ENCODE data around the gene SCAMP4. TPM values are rescaled to one million over a fixed set of nuclear protein-coding genes. Genes with fewer than 3 reads are reported as not detected.

The SCAMP4 gene
- total and polyA plus RNA-seq, 9 of the 15 experiments (the other 6 are each of a cell fraction or from before 2014, with no cell fraction given), result 0.81 to 45.9 (median 12.8) TPM

DNA sequence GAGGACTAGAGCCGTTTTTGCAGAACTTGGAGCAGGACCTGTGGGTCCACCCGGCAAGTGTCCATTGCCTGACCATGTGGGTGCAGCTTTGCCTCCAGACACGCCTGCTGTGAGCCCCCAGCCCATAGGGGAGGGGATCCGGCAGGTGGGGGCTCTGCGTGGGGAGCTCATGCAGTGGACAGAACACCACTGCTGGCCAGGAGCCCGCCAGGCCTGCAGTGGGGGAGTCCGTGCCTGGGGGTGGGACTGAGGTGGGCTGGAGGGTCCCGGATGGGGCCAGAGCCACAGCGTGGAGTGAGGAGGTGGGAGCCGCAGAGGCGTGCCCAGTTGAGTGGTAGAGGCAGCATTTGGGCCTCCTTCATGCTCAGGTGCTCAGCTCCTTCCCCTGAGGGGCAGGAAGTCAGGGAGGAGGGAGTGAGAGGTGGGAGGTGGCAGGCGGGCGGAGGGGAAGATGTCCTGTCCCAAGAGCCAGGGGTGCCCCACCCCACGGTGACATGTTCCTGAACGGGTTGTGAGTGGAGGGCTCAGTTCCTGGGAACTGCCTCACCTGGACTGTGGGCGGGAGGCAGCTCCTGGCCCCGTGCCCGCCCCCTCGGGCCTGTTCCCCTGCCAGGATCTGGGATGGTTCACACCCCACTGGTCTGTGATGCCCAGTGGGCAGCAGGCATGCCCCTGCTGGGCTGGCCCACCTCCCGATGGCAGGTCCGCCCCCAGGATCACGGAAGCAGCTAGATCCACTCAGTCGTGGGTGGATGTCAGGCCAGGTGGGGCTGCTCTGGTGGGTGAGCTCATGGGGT is 8.8 kb downstream of the SCAMP4 start:
- H3K27ac ChIP-seq (ENCODE audit: extremely low read depth, low read depth, low read length), result no peak overlapping the region
- no TSS peak for BruUV-seq (replicated peaks)
- in situ Hi-C loops (cut with MboI), result no loop called here
- peak overlapping the region in 1 of 2 experiments; percentile 16; a peak in 1 of 4 replicates for H3K9ac ChIP-seq (ENCODE audit: insufficient read depth in 1 of 2, low read depth in 2 of 2, low read length in 2 of 2)
- 95% methylated on average over 14 of the region's 23 CpGs for WGBS (ENCODE audit: insufficient coverage, low coverage, missing lambda C conversion rate)
- H3K36me3 ChIP-seq (ENCODE audit: control insufficient read depth, insufficient read depth, low read length), result peaks cover 56% of the 10 kb centered on the region; the same call in 2 of the 3 replicates
- H2AFZ ChIP-seq (ENCODE audit: low read depth, low read length), result no peak overlapping the region
- no peaks in the 10 kb centered on the region for H3K27me3 ChIP-seq (ENCODE audit: control insufficient read depth in 2 of 2, insufficient read depth in 2 of 2, low read length in 2 of 2)
- ChIA-PET POLR2A (interaction anchor here (0.6 kb wide), 1 partner anchor 129 kb away, joined by 3 read pairs; no protein-coding TSS in a partner anchor), CTCF (ENCODE audit: low intra/inter-chr PET ratio) (no interaction called here)
- no peak for DNase-seq (ENCODE audit: extremely low read depth in 1 of 4, low spot score in 3 of 4)
- H3K79me2 ChIP-seq (ENCODE audit: control insufficient read depth, insufficient read depth, low read length), result peaks cover 51% of the 10 kb centered on the region
- H3K9me3 ChIP-seq (replicated peaks; ENCODE audit: control insufficient read depth, insufficient read depth, low read depth, low read length), result no peaks in the 10 kb centered on the region; the same call in 1 of the 2 replicates
- H3K4me1 ChIP-seq (replicated peaks in 1 of 2; ENCODE audit: control insufficient read depth in 2 of 2, insufficient read depth in 2 of 2, low read length in 2 of 2), result peaks cover 0 to 46% of the 10 kb centered on the region in 2 experiments; a peak in 2 of 5 replicates
- no peaks in the 10 kb centered on the region for H3K9me1 ChIP-seq (ENCODE audit: control insufficient read depth, insufficient read depth, low read length)
- intact Hi-C loops (cut with micrococcal nuclease), result no loop called here
- no peak overlapping the region for H3K4me3 ChIP-seq
- no peaks in the 10 kb centered on the region; the same call in 1 of the 2 replicates for H4K20me1 ChIP-seq (replicated peaks; ENCODE audit: control insufficient read depth, insufficient read depth, low read length)
- ATAC-seq, result no peak
- TF ChIP-seq TBP (optimal IDR thresholded peaks at IDR 0.05; ENCODE audit: low read depth, low read length) (no peak), NR4A1 (CRISPR knock-in tag; IDR thresholded peaks at IDR 0.05) (no peak), NR4A1 (tag; IDR thresholded peaks at IDR 0.05) (no peak), RBFOX2 (IDR thresholded peaks at IDR 0.05; ENCODE audit: low read depth, low read length) (peak; percentile 47)
- FAIRE-seq, result no peak
- no peak overlapping the region for H3K4me2 ChIP-seq (ENCODE audit: insufficient read depth, low read length)

- Histone ChIP-seq H3K4me3 (no peak overlapping the region), H3K36me3 (ENCODE audit: control insufficient read depth, insufficient read depth, low read length) (peaks cover 54% of the 10 kb centered on the region; the same call in 2 of the 3 replicates), H3K4me2 (ENCODE audit: insufficient read depth, low read length) (no peak overlapping the region), H3K79me2 (ENCODE audit: control insufficient read depth, insufficient read depth, low read length) (peaks cover 42% of the 10 kb centered on the region), H3K4me1 (replicated peaks in 1 of 2; ENCODE audit: control insufficient read depth in 2 of 2, insufficient read depth in 2 of 2, low read length in 2 of 2) (peaks cover 0 to 37% of the 10 kb centered on the region in 2 experiments; a peak in 2 of 5 replicates), H3K9me1 (ENCODE audit: control insufficient read depth, insufficient read depth, low read length) (no peaks in the 10 kb centered on the region), H3K9me3 (replicated peaks; ENCODE audit: control insufficient read depth, insufficient read depth, low read depth, low read length) (no peaks in the 10 kb centered on the region; the same call in 1 of the 2 replicates), H3K27me3 (ENCODE audit: control insufficient read depth in 2 of 2, insufficient read depth in 2 of 2, low read length in 2 of 2) (no peaks in the 10 kb centered on the region), H2AFZ (ENCODE audit: low read depth, low read length) (no peak overlapping the region), H3K27ac (ENCODE audit: extremely low read depth, low read depth, low read length) (no peak overlapping the region), H3K9ac (ENCODE audit: insufficient read depth in 1 of 2, low read depth in 2 of 2, low read length in 2 of 2) (no peak overlapping the region; a peak in 1 of 4 replicates), H4K20me1 (replicated peaks; ENCODE audit: control insufficient read depth, insufficient read depth, low read length) (no peaks in the 10 kb centered on the region; the same call in 1 of the 2 replicates)
- no peak for FAIRE-seq
- ChIA-PET CTCF (ENCODE audit: low intra/inter-chr PET ratio) (no interaction called here), POLR2A (no interaction called here)
- no TSS peak for BruUV-seq (replicated peaks)
- DNase-seq (ENCODE audit: extremely low read depth in 1 of 4, low spot score in 3 of 4), result no peak
- 97% methylated on average over 21 of the region's 23 CpGs for WGBS (ENCODE audit: insufficient coverage, low coverage, missing lambda C conversion rate)
- in situ Hi-C loops (cut with MboI), result no loop called here
- ATAC-seq, result no peak
- intact Hi-C loops (cut with micrococcal nuclease), result no loop called here
- TF ChIP-seq, protein P1, sequence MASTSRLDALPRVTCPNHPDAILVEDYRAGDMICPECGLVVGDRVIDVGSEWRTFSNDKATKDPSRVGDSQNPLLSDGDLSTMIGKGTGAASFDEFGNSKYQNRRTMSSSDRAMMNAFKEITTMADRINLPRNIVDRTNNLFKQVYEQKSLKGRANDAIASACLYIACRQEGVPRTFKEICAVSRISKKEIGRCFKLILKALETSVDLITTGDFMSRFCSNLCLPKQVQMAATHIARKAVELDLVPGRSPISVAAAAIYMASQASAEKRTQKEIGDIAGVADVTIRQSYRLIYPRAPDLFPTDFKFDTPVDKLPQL (IDR thresholded peaks at IDR 0.05; ENCODE audit: extremely low read depth, insufficient read length), result no peak
- TF ChIP-seq TSHZ1 (CRISPR knock-in tag; IDR thresholded peaks at IDR 0.05) (no peak), ZNF79 (CRISPR knock-in tag; IDR thresholded peaks at IDR 0.05; ENCODE audit: low read depth) (no peak), HLTF (IDR thresholded peaks at IDR 0.05) (no peak), ARID1B (IDR thresholded peaks at IDR 0.05) (no peak), STAT5B (CRISPR knock-in tag; IDR thresholded peaks at IDR 0.05) (no peak), TSC22D4 (tag; IDR thresholded peaks at IDR 0.05) (no peak)
Measured at GRCh38 chr19:1914826-1915341, 9.7 kb downstream of the SCAMP4 start.

Data from K562 (cell line).